ENCODE results near the gene OR6S1.
"Not testable (repeated sequence)": the region's sequence is repeated elsewhere in the genome, so short reads cannot be mapped to it uniquely, and the experiment has no call there.

The OR6S1 gene

DNA sequence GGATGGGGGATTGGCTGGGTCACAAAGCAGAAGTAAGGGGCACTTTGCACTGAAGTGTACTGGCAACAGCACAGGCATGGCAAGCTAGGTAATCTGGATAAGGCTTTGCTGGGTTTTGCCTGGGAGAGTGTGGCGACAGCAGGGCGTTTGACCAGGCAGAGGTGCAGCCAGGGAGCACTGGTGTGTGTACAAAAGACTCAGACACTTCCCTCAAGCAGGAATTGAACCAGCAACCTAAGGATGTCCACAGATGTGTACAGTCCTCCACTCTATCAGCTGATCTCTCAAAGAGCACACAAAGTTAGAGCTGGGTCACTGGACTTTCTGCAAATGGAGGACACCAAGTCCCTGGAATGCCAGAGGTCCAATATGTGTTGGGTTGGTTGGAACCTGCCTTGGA, 27.5 kb upstream of the OR6S1 start:
- no peak for DNase-seq (ENCODE audit: low spot score)

DNA sequence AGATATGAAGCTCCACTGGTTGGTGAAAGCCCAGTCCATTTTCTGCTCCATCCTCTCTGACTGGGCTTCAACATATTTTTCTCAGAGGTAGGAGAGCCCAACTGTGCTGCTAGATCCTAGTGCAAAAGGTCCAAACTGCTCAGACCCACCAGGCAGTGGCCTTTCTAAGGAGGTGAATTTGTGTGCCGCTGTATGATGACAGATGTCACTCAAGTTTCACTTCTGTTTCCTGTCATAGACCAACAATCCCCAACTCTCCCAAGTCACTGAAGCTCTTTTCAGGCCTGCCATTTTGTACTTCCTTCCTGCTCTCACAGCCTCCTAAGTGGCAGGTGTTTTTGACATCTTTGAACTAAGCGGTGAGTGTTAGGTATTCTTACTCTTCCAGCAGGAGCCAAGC, 26.5 kb upstream of the OR6S1 start:
- DNase-seq (ENCODE audit: low spot score) = no peak

- DNase-seq (ENCODE audit: low spot score) = not testable (repeated sequence)
Measured at GRCh38 chr14:20666400-20666961, 25.0 kb upstream of the OR6S1 start.

DNA sequence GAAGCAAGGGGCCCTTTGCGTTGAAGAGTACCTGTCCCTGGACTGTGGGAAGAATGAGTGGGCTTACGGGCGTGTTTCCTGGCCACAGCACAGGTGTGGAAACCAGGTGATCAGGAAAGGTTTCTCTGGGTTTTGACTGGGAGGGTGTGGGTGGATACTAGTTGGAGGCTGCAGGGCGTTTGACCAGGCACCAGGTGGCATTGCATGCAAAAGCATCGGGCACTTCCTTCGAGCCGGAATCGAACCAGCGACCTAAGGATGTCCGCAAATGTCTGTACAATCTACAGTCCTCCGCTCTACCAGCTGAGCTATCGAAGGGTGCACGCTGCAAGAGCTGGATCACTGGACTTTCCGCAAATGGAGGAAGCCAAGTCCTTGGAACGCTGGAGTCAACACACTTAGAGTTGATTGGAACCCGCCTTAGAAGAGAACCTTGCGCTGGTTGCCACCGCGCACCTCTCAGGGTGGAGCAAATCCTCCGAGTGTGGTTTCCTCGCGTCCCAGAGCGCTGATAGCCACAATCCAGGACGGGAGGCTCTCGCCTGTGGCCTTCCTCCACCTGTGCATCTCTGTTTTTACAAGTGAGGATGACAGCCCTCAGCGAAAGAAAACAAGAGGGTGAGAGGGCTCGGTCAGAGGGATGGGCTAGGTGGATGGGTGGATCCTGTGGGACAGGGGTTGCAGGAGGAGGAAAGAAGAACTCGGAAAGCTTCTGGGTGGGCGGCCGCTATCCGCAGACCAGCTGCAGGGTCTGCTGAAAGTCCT, 21.7 kb upstream of the OR6S1 start:
- no peak for DNase-seq (ENCODE audit: low spot score)

GRCh38 chr14:20661197-20661596, 19.7 kb upstream of the OR6S1 start:
- no peak for DNase-seq (ENCODE audit: low spot score)

- no peak for DNase-seq (ENCODE audit: low spot score)
Measured at GRCh38 chr14:20659813-20660395, 18.4 kb upstream of the OR6S1 start.

DNA sequence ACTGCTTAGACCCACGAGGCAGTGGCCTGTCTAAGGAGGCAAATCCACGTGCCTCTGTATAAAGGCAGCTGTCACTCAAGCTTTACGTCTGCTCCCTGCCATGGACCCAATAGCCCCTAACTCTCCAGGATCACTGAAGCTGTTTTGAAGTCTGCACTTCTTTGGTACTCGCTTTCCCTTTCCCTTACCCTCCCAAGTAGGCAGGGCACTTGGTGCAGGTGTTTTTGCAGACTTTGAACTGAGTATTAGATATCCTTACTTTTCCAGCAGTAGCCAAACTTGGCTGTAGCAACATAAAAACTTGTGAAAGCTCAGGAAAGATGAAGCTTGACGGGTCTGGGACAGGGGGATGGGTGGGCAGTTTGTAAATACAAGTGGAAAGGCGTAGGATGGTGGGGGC, 17.8 kb upstream of the OR6S1 start:
- DNase-seq (ENCODE audit: low spot score) = no peak

DNA sequence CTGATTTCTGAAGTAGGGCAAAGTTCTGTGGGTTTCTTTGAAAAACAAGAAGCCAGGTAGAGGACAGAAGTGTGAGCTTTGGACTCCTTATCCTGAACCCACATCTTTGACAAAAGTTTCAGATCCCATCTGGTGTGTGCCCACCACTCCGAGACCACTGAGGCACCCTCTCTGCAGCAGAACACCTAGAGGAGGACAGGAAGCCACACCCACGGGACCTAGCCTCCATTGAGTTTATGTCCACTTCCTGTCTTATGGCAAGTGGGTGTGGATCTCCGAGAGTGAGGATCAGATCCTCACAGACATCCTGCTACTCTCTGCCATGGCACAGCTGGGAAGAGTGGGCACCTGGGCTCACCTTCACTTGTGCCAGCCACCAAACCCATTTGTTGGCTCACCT, 16.8 kb upstream of the OR6S1 start:
- DNase-seq (ENCODE audit: low spot score) = no peak

GRCh38 chr14:20657216-20658211, 16.0 kb upstream of the OR6S1 start:
- peak; percentile 50 for DNase-seq (ENCODE audit: low spot score)

DNA sequence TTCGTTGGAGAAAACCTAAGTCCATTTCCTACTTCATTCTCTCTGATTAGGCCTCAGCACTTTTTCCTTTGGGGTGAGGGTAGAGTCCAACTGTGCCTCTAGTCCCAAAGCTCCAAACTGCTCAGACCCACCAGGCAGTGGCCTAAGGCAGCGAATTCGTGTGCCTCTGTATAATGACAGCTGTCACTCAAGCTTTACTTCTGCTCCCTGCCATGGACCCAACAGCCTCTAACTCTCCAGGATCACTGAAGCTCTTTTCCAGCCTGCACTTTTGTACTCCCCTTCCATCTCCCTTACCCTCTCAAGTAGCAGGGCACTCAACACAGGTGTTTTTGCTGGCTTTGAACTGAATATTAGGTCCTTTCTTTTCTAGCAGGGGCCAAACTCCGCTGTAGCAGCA, 14.8 kb upstream of the OR6S1 start:
- no peak for DNase-seq (ENCODE audit: low spot score)

- DNase-seq (ENCODE audit: low spot score) = no peak
Measured at GRCh38 chr14:20655851-20656250, 14.4 kb upstream of the OR6S1 start.

- DNase-seq (ENCODE audit: low spot score) = no peak
Measured at GRCh38 chr14:20652996-20653975, 11.8 kb upstream of the OR6S1 start.

DNA sequence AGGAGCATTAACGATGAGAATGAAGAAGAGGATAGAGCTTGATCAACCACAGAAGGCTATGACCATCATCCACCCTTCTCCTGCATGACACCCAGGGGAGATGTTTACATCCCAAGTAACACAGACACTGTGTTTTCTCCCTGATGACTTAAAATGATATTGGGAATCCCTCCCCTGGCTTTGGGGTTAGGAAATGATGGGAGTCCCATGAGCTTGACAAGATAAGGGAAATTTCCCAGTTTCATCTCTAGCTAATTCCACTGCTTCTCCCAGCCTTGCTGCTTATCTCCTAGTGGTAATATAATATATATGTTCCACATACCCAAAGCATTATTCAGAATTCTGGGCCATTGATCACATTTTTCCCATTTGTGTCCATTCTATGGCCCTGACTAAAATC, 4.0 kb upstream of the OR6S1 start:
- DNase-seq (ENCODE audit: low spot score) = no peak

DNA sequence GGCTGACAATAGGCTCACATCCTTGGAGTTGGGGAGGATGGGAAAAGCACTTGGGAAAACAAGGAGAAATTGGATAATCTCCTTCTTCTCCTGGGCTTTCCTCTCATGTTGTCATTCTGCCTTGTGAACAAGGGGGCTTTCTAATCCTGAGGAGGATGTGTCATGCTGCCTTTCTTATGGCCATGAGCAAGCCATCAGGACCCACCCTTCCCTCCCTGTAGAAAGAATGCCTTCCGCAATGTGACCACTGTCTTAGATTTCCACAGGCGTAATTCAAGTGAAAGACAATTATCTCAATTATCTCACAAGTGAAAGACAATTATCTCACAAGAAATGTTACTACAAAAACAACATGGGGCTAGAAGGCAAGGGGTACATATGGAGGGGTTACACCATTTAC, 3.0 kb upstream of the OR6S1 start:
- no peak for DNase-seq (ENCODE audit: low spot score)

- DNase-seq (ENCODE audit: low spot score) = not testable (repeated sequence)
Measured at GRCh38 chr14:20642755-20643154, 1.3 kb upstream of the OR6S1 start.

GRCh38 chr14:20642182-20642581, 691 bp upstream of the OR6S1 start:
- no peak for DNase-seq (ENCODE audit: low spot score)

- DNase-seq (ENCODE audit: low spot score) = peak; percentile 61
Measured at GRCh38 chr14:20632831-20633691, 8.4 kb downstream of the OR6S1 start.

GRCh38 chr14:20632448-20632830, 9.1 kb downstream of the OR6S1 start:
- DNase-seq (ENCODE audit: low spot score) = no peak

DNA sequence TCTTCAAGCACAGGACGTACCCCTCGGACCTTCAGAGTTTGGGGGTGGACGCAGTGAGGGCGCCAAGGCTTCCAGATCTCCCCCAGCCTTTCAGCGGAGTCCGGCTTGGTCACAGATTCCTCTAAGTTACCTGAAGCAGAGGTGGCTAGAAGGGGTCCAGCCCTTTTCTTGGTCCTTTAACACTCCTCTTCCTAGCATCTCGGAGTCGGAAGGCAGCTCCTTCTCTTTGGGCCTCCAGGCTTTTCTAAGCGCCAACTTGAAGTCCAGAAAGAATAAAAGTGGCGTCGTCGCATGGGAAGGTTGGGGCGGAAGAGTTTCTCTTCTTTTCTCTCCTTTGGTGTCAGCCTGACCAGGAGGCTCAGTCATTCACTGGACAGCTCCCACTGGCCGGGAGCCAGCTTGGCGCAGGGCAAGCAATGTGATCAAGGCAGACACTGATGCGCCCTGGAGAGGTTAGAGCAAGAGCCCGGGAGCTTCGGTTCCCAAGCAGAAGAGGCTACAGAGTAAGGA, 9.6 kb downstream of the OR6S1 start:
- DNase-seq (ENCODE audit: low spot score) = no peak
